Cardiac muscle cell (in vitro differentiated cells and primary cell): ENCODE data around the gene MIGA1. TPM values are rescaled to one million over a fixed set of nuclear protein-coding genes. Genes with fewer than 3 reads are reported as not detected.

Source experiments
- DNase-seq, 2 donors: peaks; one replicate each; pipeline versions ENCODE4 v3.0.0 to v3.0.0-alpha.2; 2010 to 2017; ENCODE audit warnings: low read depth in 1 of 2, low spot score in 1 of 2
- H3K27ac ChIP-seq: fragments of 200-600 bp; sonication (generic); 2 replicates; pipeline ENCODE4 v1.5.1; 2016
- H3K27me3 ChIP-seq: fragments of 200-600 bp; sonication (generic); 2 replicates; pipeline ENCODE4 v1.6.0; 2016; ENCODE audit warnings: control low read depth
- H3K36me3 ChIP-seq: fragments of 200-600 bp; sonication (generic); 2 replicates; pipeline ENCODE4 v1.5.1; 2016; ENCODE audit warnings: control low read depth
- H3K4me1 ChIP-seq: fragments of 200-600 bp; sonication (generic); 2 replicates; pipeline ENCODE4 v1.8.1; 2017; ENCODE audit warnings: low read depth, mild to moderate bottlenecking, mixed run types
- H3K4me3 ChIP-seq: fragments of 200-600 bp; sonication (generic); 2 replicates; pipeline ENCODE4 v1.5.1; 2016; ENCODE audit warnings: mild to moderate bottlenecking
- H3K9me3 ChIP-seq: fragments of 200-600 bp; sonication (generic); 2 replicates; pipeline ENCODE4 v1.5.1; 2017; ENCODE audit warnings: low read depth, mild to moderate bottlenecking, control low read depth
- polyA plus RNA-seq: library from polyadenylated mRNA; unstranded; fragments of >200 nt; fragmentation: Nextera tagmentation; extraction: Ambion mirVana; gene quantifications from 2 replicates; pipeline ENCODE4 v1.2.1, GENCODE V29; 2016
- total RNA-seq: library from RNA; depleted of rRNA; stranded (reverse); fragments of >200 nt; gene quantifications from 2 replicates; pipeline ENCODE4 v1.2.3, GENCODE V29; 2016
- TF ChIP-seq, protein P1 (sequence below): IDR thresholded peaks from 2 replicates; pipeline ENCODE4 v1.5.1; 2012; ENCODE audit warnings: low read depth, mild to moderate bottlenecking, low read length

The MIGA1 gene
- total and polyA plus RNA-seq, 2 experiments from 2014 or later, result 4.9 to 7.5 TPM

DNA sequence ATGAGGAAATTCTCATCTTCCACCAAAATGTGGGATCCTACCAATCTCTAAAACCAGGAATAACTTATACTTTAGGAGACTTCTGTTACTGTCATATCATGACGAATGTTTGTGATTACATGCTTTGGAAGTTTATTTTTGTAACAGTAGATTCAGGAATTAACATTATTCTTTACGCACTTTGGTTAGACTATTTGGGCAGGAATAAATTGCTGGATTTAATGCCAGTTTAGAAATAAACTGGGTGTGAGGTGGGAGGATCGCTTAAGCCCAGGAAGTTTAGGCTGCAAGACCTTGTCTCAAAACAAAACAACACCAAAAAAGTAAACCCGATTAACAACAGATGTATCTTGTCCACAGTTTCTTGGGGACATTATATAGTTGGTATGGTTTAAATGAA is 52.1 kb downstream of the MIGA1 start:
- peaks cover 58% of the 10 kb centered on the region for H3K4me1 ChIP-seq
- no peaks in the 10 kb centered on the region for H3K27me3 ChIP-seq
- no peak overlapping the region for H3K4me3 ChIP-seq
- H3K27ac ChIP-seq, result peak overlapping the region; percentile 98
- TF ChIP-seq, protein P1, sequence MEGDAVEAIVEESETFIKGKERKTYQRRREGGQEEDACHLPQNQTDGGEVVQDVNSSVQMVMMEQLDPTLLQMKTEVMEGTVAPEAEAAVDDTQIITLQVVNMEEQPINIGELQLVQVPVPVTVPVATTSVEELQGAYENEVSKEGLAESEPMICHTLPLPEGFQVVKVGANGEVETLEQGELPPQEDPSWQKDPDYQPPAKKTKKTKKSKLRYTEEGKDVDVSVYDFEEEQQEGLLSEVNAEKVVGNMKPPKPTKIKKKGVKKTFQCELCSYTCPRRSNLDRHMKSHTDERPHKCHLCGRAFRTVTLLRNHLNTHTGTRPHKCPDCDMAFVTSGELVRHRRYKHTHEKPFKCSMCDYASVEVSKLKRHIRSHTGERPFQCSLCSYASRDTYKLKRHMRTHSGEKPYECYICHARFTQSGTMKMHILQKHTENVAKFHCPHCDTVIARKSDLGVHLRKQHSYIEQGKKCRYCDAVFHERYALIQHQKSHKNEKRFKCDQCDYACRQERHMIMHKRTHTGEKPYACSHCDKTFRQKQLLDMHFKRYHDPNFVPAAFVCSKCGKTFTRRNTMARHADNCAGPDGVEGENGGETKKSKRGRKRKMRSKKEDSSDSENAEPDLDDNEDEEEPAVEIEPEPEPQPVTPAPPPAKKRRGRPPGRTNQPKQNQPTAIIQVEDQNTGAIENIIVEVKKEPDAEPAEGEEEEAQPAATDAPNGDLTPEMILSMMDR, result no peak
- peak in 1 of 2 donors; percentile 41 for DNase-seq
- H3K9me3 ChIP-seq, result no peaks in the 10 kb centered on the region
- no peaks in the 10 kb centered on the region for H3K36me3 ChIP-seq

DNA sequence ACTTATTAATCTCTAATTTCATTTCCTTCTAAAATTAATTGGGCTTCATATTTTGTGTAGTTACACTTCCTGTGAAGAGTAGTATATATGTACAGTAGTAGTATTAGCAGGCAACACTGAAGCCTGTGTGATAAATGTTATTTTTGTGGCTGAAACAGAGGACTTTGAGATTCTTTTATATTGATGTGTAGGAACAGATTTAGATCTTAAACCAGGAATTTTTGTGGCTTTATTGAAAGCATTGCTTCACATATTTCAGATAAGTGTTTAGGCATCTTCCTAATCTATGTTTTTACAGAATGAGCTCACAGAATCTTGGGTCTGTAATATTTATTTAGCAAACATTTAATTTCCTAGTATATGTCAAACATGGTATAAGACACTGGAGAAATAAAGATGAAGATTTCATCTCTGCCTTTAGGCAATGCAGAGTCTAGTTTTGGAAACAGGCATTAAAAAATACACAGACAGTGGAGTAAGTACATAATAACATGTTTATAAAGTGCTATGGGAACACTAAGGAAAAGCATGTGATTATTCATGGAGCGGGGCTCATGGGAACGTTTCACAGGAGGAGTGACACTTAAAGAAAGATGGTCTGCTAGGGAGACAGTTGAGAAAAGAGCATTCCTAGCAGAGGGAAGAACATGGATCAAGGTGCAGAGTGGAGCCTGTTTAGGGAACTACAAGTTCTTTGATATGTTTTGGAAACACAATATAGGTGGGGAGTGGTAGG is 52.7 kb downstream of the MIGA1 start:
- H3K4me1 ChIP-seq, result peaks cover 58% of the 10 kb centered on the region
- H3K36me3 ChIP-seq, result no peaks in the 10 kb centered on the region
- peak overlapping the region; percentile 98 for H3K27ac ChIP-seq
- peak in 1 of 2 donors; percentile 76 for DNase-seq
- H3K27me3 ChIP-seq, result no peaks in the 10 kb centered on the region
- H3K9me3 ChIP-seq, result no peaks in the 10 kb centered on the region
- no peak overlapping the region for H3K4me3 ChIP-seq
- TF ChIP-seq, protein P1, result no peak

DNA sequence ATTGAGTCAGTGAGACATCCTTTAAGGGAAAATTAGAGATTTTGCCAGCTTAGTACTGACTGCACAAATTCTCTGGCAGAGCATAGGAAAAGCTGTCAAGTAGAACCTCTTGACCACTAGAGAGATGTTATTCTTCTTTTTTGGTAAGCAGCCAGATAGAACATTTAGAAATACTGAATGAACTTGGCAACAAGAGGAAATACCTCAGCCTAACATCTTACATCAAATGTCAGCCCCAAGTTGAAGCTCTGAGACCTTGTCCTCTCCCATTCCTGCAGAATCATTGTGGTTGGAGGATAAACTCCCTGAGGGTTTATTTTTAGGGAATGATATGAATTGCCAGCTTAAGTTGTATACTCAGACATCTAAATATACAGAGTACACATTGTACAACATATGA is 53.5 kb downstream of the MIGA1 start:
- Histone ChIP-seq H3K36me3 (no peaks in the 10 kb centered on the region), H3K9me3 (no peaks in the 10 kb centered on the region), H3K4me3 (no peak overlapping the region), H3K4me1 (peaks cover 64% of the 10 kb centered on the region), H3K27ac (peak overlapping the region; percentile 98), H3K27me3 (no peaks in the 10 kb centered on the region)
- peak in 1 of 2 donors; percentile 98 for DNase-seq
- TF ChIP-seq, protein P1, result no peak

- Histone ChIP-seq H3K27me3 (no peaks in the 10 kb centered on the region), H3K27ac (peak overlapping the region; percentile 98), H3K4me3 (no peak overlapping the region), H3K4me1 (peaks cover 66% of the 10 kb centered on the region), H3K9me3 (no peaks in the 10 kb centered on the region), H3K36me3 (no peaks in the 10 kb centered on the region)
- peak in 1 of 2 donors; percentile 19 for DNase-seq
- TF ChIP-seq, protein P1, result no peak
These were observed 54.2 kb downstream of the MIGA1 start for GRCh38 chr1:77833521-77834100.

GRCh38 chr1:77834771-77835334 is 55.4 kb downstream of the MIGA1 start:
- peaks cover 64% of the 10 kb centered on the region for H3K4me1 ChIP-seq
- H3K4me3 ChIP-seq, result no peak overlapping the region
- TF ChIP-seq, protein P1, result no peak
- no peaks in the 10 kb centered on the region for H3K9me3 ChIP-seq
- H3K27me3 ChIP-seq, result no peaks in the 10 kb centered on the region
- H3K36me3 ChIP-seq, result no peaks in the 10 kb centered on the region
- H3K27ac ChIP-seq, result peak overlapping the region; percentile 98
- peak; percentile 59 to 85 for DNase-seq
